T-cell (primary cell): ENCODE data around the gene POLG. TPM values are rescaled to one million over a fixed set of nuclear protein-coding genes. Genes with fewer than 3 reads are reported as not detected.
A peak's percentile ranks its signal among the peaks of the same experiment; 100 is the strongest.

Source experiments
- ATAC-seq, 4 experiments: fragments of 200-7000 bp in 3 of 4; fragments of 150-1000 bp in 1 of 4; cut with Tn5 transposase; replicated peaks in 1 of 4; 1 replicate in 3 of 4; 2 replicates in 1 of 4; pipeline ENCODE4 v1.10.0; 2021; ENCODE audit warnings: moderate library complexity in 3 of 4, mild to moderate bottlenecking in 2 of 4, moderate number of reproducible peaks in 1 of 4
- CTCF ChIA-PET, 2 donors: fragments of 300-600 bp; sonication (Branson Sonifier 250); formaldehyde crosslinking; loops; one replicate each; lab custom pipeline; 2022; ENCODE audit warnings: antibody characterized with exemption in 2 of 2; lab: Charles Lee
- POLR2A ChIA-PET, 2 donors: fragments of 300-600 bp; sonication (Branson Sonifier 250); formaldehyde crosslinking; loops; one replicate each; lab custom pipeline; 2022; ENCODE audit warnings: antibody characterized with exemption in 2 of 2; lab: Charles Lee
- DNase-seq, 35 experiments: peaks; one replicate each; pipeline versions ENCODE4 v3.0.0 to v3.0.0-alpha.2; 2013 to 2023
- H3K27ac ChIP-seq: one replicate; pipeline ENCODE4 v1.5.1; 2013; ENCODE audit warnings: low read length
- H3K27me3 ChIP-seq, 2 experiments: replicated peaks in 1 of 2; 1 replicate in 1 of 2; 2 replicates in 1 of 2; pipeline versions ENCODE4 v1.6.1 to v1.7.0; 2013; ENCODE audit warnings: low read length in 1 of 2, mixed read lengths in 1 of 2; ENCODE audit not compliant: control insufficient read depth in 2 of 2, insufficient read depth in 2 of 2; ENCODE audit errors: extremely low read depth in 1 of 2
- H3K36me3 ChIP-seq, 2 donors: 1 replicate in 1 of 2; 2 replicates in 1 of 2; pipeline versions ENCODE4 v1.6.1 to v1.7.0; 2013; ENCODE audit warnings: low read length in 1 of 2; ENCODE audit not compliant: control insufficient read depth in 2 of 2, insufficient read depth in 1 of 2; ENCODE audit errors: extremely low read depth in 1 of 2
- H3K4me1 ChIP-seq, 2 experiments: 1 replicate in 1 of 2; 2 replicates in 1 of 2; pipeline versions ENCODE4 v1.6.1 to v1.7.0; 2013; ENCODE audit warnings: low read length in 2 of 2, mixed read lengths in 1 of 2; ENCODE audit not compliant: insufficient read depth in 2 of 2, control insufficient read depth in 1 of 2; ENCODE audit errors: extremely low read depth in 1 of 2
- H3K4me3 ChIP-seq, 2 donors: 1 replicate in 1 of 2; 2 replicates in 1 of 2; pipeline versions ENCODE4 v1.5.1 to v1.7.0; 2013; ENCODE audit warnings: mild to moderate bottlenecking in 2 of 2, low read length in 1 of 2, moderate library complexity in 1 of 2; ENCODE audit not compliant: control insufficient read depth in 1 of 2; ENCODE audit errors: extremely low read depth in 1 of 2
- H3K9me3 ChIP-seq: 2 replicates; pipeline ENCODE4 v1.7.0; 2013
- H3K27ac Mint-ChIP-seq, 2 donors: one replicate each; pipeline ENCODE4 v1.8.0; 2020 to 2021; ENCODE audit warnings: mild to moderate bottlenecking in 2 of 2, mixed read lengths in 2 of 2
- H3K27me3 Mint-ChIP-seq, 2 donors: one replicate each; pipeline ENCODE4 v1.8.0; 2021 to 2022; ENCODE audit warnings: mixed read lengths in 2 of 2
- H3K36me3 Mint-ChIP-seq: one replicate; pipeline ENCODE4 v1.8.0; 2021; ENCODE audit warnings: mixed read lengths
- H3K4me1 Mint-ChIP-seq, 3 donors: one replicate each; pipeline ENCODE4 v1.8.0; 2020 to 2022; ENCODE audit warnings: mixed read lengths in 3 of 3, mild to moderate bottlenecking in 1 of 3
- H3K4me3 Mint-ChIP-seq, 3 donors: one replicate each; pipeline ENCODE4 v1.8.0; 2020 to 2022; ENCODE audit warnings: mild to moderate bottlenecking in 3 of 3, mixed read lengths in 3 of 3, moderate library complexity in 3 of 3
- H3K9me3 Mint-ChIP-seq, 3 donors: one replicate each; pipeline ENCODE4 v1.8.0; 2020 to 2022; ENCODE audit warnings: mixed read lengths in 3 of 3
- WGBS: methylation state at CpG from one replicate; pipeline ENCODE4 v1.1.5; 2013; ENCODE audit warnings: missing lambda C conversion rate; ENCODE audit not compliant: insufficient coverage; 5-methylcytosine and 5-hydroxymethylcytosine counted together
- total RNA-seq, 35 experiments: library from RNA in 6 of 35; stranded (reverse) in 6 of 35; fragments of 120-200 nt in 1 of 35; gene quantifications; one replicate each; pipeline versions ENCODE4 v1.2.1 to v1.2.4 and lab custom pipeline; 2013 to 2026

The POLG gene
- total RNA-seq, 5 donors from 2014 or later (not counting 1 experiment from before 2014, with no cell fraction given), result 136 to 171 (median 165) TPM

GRCh38 chr15:89333011-89333860 is 1.4 kb downstream of the POLG start:
- WGBS, result 96% methylated on average over 53 of the region's 57 CpGs
- no peaks in the 10 kb centered on the region for H3K9me3 ChIP-seq
- H3K9me3 Mint-ChIP-seq, result no peaks in the 10 kb centered on the region
- peaks cover 18 to 50% of the 10 kb centered on the region in 2 donors for H3K36me3 ChIP-seq
- peaks cover 54 to 59% (median 55%) of the 10 kb centered on the region in 3 donors for H3K4me1 Mint-ChIP-seq
- POLR2A ChIA-PET, result interaction anchor here in 1 of 2 donors (0.6 kb wide), 1 partner anchor 30 kb away, joined by 6 read pairs; no protein-coding TSS in a partner anchor
- H3K4me3 ChIP-seq, result peak overlapping the region; percentile 81 to 90
- peak in 1 of 35 experiments; percentile 16 for DNase-seq
- H3K27me3 Mint-ChIP-seq, result peaks cover 4 to 5% of the 10 kb centered on the region in 2 donors
- CTCF ChIA-PET, result interaction anchor here (0.5 to 1.0 kb wide), 4 partner anchors 26 to 245 kb away, joined by 3 to 8 read pairs (median 6); partner anchors contain the start of gene ABHD2 (in 1 of the 2)
- H3K27me3 ChIP-seq, result no peaks in the 10 kb centered on the region
- H3K36me3 Mint-ChIP-seq, result peaks cover 36% of the 10 kb centered on the region
- H3K4me1 ChIP-seq, result peaks cover 39 to 69% of the 10 kb centered on the region in 2 experiments
- peak overlapping the region; percentile 73 for H3K27ac ChIP-seq
- no peak overlapping the region for H3K27ac Mint-ChIP-seq
- ATAC-seq, result no peak
- peak overlapping the region; percentile 75 to 95 (median 78) for H3K4me3 Mint-ChIP-seq

GRCh38 chr15:89332446-89332845 is 2.2 kb downstream of the POLG start:
- POLR2A ChIA-PET, result interaction anchor here in 1 of 2 donors (0.6 kb wide), 1 partner anchor 31 kb away, joined by 6 read pairs; no protein-coding TSS in a partner anchor
- Histone ChIP-seq H3K4me3 (peak overlapping the region in 1 of 2 donors; percentile 4), H3K36me3 (peaks cover 21 to 58% of the 10 kb centered on the region in 2 donors), H3K4me1 (peaks cover 39 to 71% of the 10 kb centered on the region in 2 experiments), H3K27me3 (no peaks in the 10 kb centered on the region), H3K9me3 (no peaks in the 10 kb centered on the region), H3K27ac (no peak overlapping the region)
- ATAC-seq, result no peak
- CTCF ChIA-PET, result interaction anchor here (0.5 to 1.0 kb wide), 4 partner anchors 27 to 244 kb away, joined by 3 to 6 read pairs (median 4); partner anchors contain the start of gene ABHD2 (in 1 of the 2)
- Mint-ChIP-seq H3K4me3 (peak overlapping the region; percentile 57 to 71 (median 70)), H3K36me3 (peaks cover 42% of the 10 kb centered on the region), H3K9me3 (no peaks in the 10 kb centered on the region), H3K4me1 (peaks cover 54 to 65% (median 60%) of the 10 kb centered on the region in 3 donors), H3K27me3 (peaks cover 4 to 5% of the 10 kb centered on the region in 2 donors), H3K27ac (peak overlapping the region; percentile 49 to 79)
- WGBS, result 0% methylated on average over 1 of the region's 10 CpGs
- DNase-seq, result peak in 2 of 35 experiments; percentile 20 to 52

GRCh38 chr15:89330881-89331595 is 3.6 kb downstream of the POLG start:
- Mint-ChIP-seq H3K4me3 (peak overlapping the region; percentile 57 to 70 (median 70)), H3K4me1 (peaks cover 60 to 67% (median 62%) of the 10 kb centered on the region in 3 donors), H3K27ac (peak overlapping the region; percentile 46 to 58), H3K27me3 (peaks cover 4 to 5% of the 10 kb centered on the region in 2 donors), H3K36me3 (peaks cover 53% of the 10 kb centered on the region), H3K9me3 (no peaks in the 10 kb centered on the region)
- H3K27me3 ChIP-seq, result no peaks in the 10 kb centered on the region
- no peak for DNase-seq
- H3K9me3 ChIP-seq, result no peaks in the 10 kb centered on the region
- H3K4me1 ChIP-seq, result peaks cover 39 to 71% of the 10 kb centered on the region in 2 experiments
- ATAC-seq, result no peak
- ChIA-PET CTCF (interaction anchor here (0.6 to 1.3 kb wide), 2 partner anchors 28 to 242 kb away, joined by 4 to 6 read pairs; no protein-coding TSS in a partner anchor), POLR2A (interaction anchor here in 1 of 2 donors (0.6 to 0.7 kb wide), 2 partner anchors 19 to 262 kb away, joined by 3 to 16 read pairs; no protein-coding TSS in a partner anchor)
- H3K27ac ChIP-seq, result no peak overlapping the region
- H3K36me3 ChIP-seq, result peaks cover 31 to 72% of the 10 kb centered on the region in 2 donors
- no peak overlapping the region for H3K4me3 ChIP-seq
- 100% methylated on average over 1 of the region's 7 CpGs for WGBS

GRCh38 chr15:89330119-89330518 is 4.5 kb downstream of the POLG start:
- ATAC-seq (no peak), DNase-seq (peak in 1 of 35 experiments; percentile 9)
- peaks cover 36 to 81% of the 10 kb centered on the region in 2 donors for H3K36me3 ChIP-seq
- H3K27me3 ChIP-seq, result no peaks in the 10 kb centered on the region
- peaks cover 59% of the 10 kb centered on the region for H3K36me3 Mint-ChIP-seq
- H3K9me3 Mint-ChIP-seq, result no peaks in the 10 kb centered on the region
- H3K9me3 ChIP-seq, result no peaks in the 10 kb centered on the region
- peak overlapping the region; percentile 40 for H3K27ac ChIP-seq
- peak overlapping the region; percentile 46 to 58 for H3K27ac Mint-ChIP-seq
- ChIA-PET POLR2A (interaction anchor here in 1 of 2 donors (0.7 kb wide), 1 partner anchor 633 kb away, joined by 4 read pairs; no protein-coding TSS in a partner anchor), CTCF (interaction anchor here (0.6 to 1.3 kb wide), 2 partner anchors 29 to 241 kb away, joined by 4 to 6 read pairs; no protein-coding TSS in a partner anchor)
- H3K4me1 ChIP-seq, result peaks cover 36 to 63% of the 10 kb centered on the region in 2 experiments
- H3K4me3 ChIP-seq, result peak overlapping the region in 1 of 2 donors; percentile 35
- no CpG with 5 or more reads among the region's 6 CpGs for WGBS
- peaks cover 52 to 61% (median 53%) of the 10 kb centered on the region in 3 donors for H3K4me1 Mint-ChIP-seq
- H3K27me3 Mint-ChIP-seq, result peaks cover 4 to 5% of the 10 kb centered on the region in 2 donors
- H3K4me3 Mint-ChIP-seq, result peak overlapping the region; percentile 11 to 70 (median 46)

GRCh38 chr15:89329329-89330084 is 5.1 kb downstream of the POLG start:
- Histone ChIP-seq H3K4me3 (peak overlapping the region; percentile 1 to 35), H3K36me3 (peaks cover 36 to 87% of the 10 kb centered on the region in 2 donors), H3K9me3 (no peaks in the 10 kb centered on the region), H3K27ac (peak overlapping the region; percentile 40), H3K27me3 (no peaks in the 10 kb centered on the region), H3K4me1 (peaks cover 36 to 61% of the 10 kb centered on the region in 2 experiments)
- H3K9me3 Mint-ChIP-seq, result no peaks in the 10 kb centered on the region
- CTCF ChIA-PET, result interaction anchor here in 1 of 2 donors (1.3 kb wide), 1 partner anchor 29 kb away, joined by 4 read pairs; no protein-coding TSS in a partner anchor
- 27% methylated on average over 6 of the region's 8 CpGs for WGBS
- H3K27me3 Mint-ChIP-seq, result no peaks in the 10 kb centered on the region
- DNase-seq (peak in 11 of 35 experiments; percentile 15 to 55 (median 20)), ATAC-seq (peak; percentile 13 to 31 (median 18))
- H3K27ac Mint-ChIP-seq, result peak overlapping the region; percentile 37 to 46
- POLR2A ChIA-PET, result interaction anchor here in 1 of 2 donors (0.5 to 0.6 kb wide), 2 partner anchors 15 to 434 kb away, joined by 5 to 6 read pairs; no protein-coding TSS in a partner anchor
- H3K4me1 Mint-ChIP-seq, result peaks cover 46 to 56% (median 50%) of the 10 kb centered on the region in 3 donors
- peak overlapping the region; percentile 11 to 70 (median 46) for H3K4me3 Mint-ChIP-seq
- peaks cover 65% of the 10 kb centered on the region for H3K36me3 Mint-ChIP-seq
